BLaER1 treated with 17β-estradiol and CSF1 and Interleukin-3, amounts not matched to agents 10 nM and 100 nM (cell line): ENCODE results near the gene CDCP1.

Experiments used
- H3K27ac ChIP-seq, 11 experiments: shearing (Covaris generic); formaldehyde crosslinking; 2 replicates each; pipeline ENCODE4 v1.8.1; 2022
- H3K27me3 ChIP-seq, 11 experiments: shearing (Covaris generic); formaldehyde crosslinking; 2 replicates each; pipeline ENCODE4 v1.8.1; 2022
- H3K36me3 ChIP-seq, 11 experiments: shearing (Covaris generic); formaldehyde crosslinking; 2 replicates each; pipeline ENCODE4 v1.8.1; 2022
- H3K4me1 ChIP-seq, 10 experiments: shearing (Covaris generic); formaldehyde crosslinking; 2 replicates each; pipeline ENCODE4 v1.8.1; 2022
- H3K4me2 ChIP-seq, 11 experiments: shearing (Covaris generic); formaldehyde crosslinking; 2 replicates each; pipeline ENCODE4 v1.8.1; 2022
- H3K4me3 ChIP-seq, 10 experiments: shearing (Covaris generic); formaldehyde crosslinking; 2 replicates each; pipeline ENCODE4 v1.8.1; 2022
- H3K9ac ChIP-seq, 11 experiments: shearing (Covaris generic); formaldehyde crosslinking; 2 replicates each; pipeline ENCODE4 v1.8.1; 2022
- H3K9me3 ChIP-seq, 11 experiments: shearing (Covaris generic); formaldehyde crosslinking; replicated peaks in 1 of 11; 2 replicates each; pipeline ENCODE4 v1.8.1; 2022
- H4K20me1 ChIP-seq, 11 experiments: shearing (Covaris generic); formaldehyde crosslinking; 2 replicates each; pipeline ENCODE4 v1.8.1; 2022
- Cebpa-rat ChIP-seq, 11 experiments: shearing (Covaris generic); IDR thresholded peaks; 2 replicates each; pipeline ENCODE4 v1.8.1; 2022

The CDCP1 gene, protein sequence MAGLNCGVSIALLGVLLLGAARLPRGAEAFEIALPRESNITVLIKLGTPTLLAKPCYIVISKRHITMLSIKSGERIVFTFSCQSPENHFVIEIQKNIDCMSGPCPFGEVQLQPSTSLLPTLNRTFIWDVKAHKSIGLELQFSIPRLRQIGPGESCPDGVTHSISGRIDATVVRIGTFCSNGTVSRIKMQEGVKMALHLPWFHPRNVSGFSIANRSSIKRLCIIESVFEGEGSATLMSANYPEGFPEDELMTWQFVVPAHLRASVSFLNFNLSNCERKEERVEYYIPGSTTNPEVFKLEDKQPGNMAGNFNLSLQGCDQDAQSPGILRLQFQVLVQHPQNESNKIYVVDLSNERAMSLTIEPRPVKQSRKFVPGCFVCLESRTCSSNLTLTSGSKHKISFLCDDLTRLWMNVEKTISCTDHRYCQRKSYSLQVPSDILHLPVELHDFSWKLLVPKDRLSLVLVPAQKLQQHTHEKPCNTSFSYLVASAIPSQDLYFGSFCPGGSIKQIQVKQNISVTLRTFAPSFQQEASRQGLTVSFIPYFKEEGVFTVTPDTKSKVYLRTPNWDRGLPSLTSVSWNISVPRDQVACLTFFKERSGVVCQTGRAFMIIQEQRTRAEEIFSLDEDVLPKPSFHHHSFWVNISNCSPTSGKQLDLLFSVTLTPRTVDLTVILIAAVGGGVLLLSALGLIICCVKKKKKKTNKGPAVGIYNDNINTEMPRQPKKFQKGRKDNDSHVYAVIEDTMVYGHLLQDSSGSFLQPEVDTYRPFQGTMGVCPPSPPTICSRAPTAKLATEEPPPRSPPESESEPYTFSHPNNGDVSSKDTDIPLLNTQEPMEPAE

DNA sequence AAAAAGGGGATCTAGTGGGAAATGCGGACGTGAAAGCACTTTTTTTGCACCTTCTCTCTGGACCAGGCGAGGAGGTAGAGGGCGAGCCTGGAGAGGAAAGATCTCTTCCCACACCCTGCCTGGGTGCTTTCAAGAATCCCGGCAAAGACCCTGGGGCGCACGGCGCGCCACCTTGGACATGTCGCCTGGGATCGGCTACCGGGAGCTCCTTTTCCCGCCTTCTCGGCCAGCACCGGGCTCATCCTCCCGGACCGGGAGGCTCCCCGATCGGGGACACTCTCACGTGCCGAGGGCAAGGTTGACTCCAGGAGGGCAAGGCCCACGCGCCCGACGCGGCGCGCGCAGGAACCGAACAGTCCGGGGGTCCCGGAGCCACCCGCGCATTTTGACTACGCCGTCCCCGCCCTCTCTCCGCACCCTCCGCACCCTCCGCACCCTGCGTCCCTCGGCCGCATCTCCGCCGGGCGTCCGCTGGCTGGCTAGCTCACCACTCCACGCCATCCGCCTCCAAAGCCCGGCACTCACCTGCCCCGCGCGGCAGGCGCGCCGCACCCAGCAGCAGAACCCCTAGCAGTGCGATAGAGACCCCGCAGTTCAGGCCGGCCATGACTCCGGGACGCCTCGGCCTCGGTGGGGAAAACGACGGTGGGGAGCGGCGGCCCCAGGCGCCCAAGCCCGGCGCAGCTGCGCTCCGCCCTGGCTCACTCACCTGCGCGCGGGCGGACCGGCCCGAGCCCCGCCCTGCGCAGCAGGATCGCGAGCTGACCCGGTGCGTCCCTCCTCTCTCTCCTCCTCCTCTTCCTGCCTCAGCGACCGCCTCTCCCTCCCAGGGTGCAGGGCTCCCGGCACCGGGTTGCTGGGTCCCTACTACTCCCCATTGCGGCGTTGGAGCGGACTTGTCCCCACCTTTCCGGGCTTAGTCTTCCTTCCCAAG lies at the start of gene CDCP1:
CDCP1 (minus strand) TSS at position 698 of the 934 bp plus-strand sequence; CDS start at position 607, 91 bp downstream.
- H3K27me3 ChIP-seq = no peaks in the 10 kb centered on the region
- H3K4me2 ChIP-seq = no peak within 1 kb of the TSS
- H4K20me1 ChIP-seq = no peaks in the 10 kb centered on the region
- peaks cover 15 to 43% (median 35%) of the 10 kb centered on the region in 11 experiments for H3K9me3 ChIP-seq
- H3K9ac ChIP-seq = no peak within 1 kb of the TSS
- no peak for TF ChIP-seq Cebpa-rat (IDR thresholded peaks at IDR 0.05)
- H3K4me3 ChIP-seq = no peak within 1 kb of the TSS
- H3K27ac ChIP-seq = no peak within 1 kb of the TSS
- H3K4me1 ChIP-seq = peaks cover 0 to 13% (median 0%) of the 10 kb centered on the region in 10 experiments; a peak in 7 of 20 replicates
- H3K36me3 ChIP-seq = no peaks in the 10 kb centered on the region; a peak in 1 of 22 replicates

DNA sequence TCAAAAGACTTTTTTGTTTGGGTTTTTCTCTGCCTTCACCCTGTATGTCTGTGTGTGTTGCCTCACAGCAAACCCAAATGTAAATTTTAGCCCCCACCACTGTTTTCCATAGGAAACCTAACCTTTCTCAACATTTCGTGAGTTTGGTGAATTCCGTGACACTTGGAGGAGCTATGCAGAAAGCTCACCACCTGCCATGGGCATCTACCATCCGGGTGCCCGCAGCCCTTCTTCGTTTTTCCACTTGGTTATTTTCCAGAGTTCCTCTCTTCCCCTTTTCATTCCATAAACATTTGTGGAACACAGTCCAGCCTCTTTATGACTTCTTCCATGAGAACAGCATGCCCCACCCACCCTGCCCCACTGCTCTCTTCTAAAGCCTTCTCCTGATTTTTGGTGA lies 48.6 kb upstream of the CDCP1 start:
- Histone ChIP-seq H3K4me1 (peaks cover 0 to 13% (median 0%) of the 10 kb centered on the region in 10 experiments; a peak in 7 of 20 replicates), H3K4me3 (no peak overlapping the region), H3K27ac (no peak overlapping the region), H3K9me3 (no peaks in the 10 kb centered on the region), H3K9ac (no peak overlapping the region), H3K4me2 (no peak overlapping the region), H4K20me1 (no peaks in the 10 kb centered on the region), H3K36me3 (no peaks in the 10 kb centered on the region), H3K27me3 (no peaks in the 10 kb centered on the region)
- no peak for TF ChIP-seq Cebpa-rat (IDR thresholded peaks at IDR 0.05)

DNA sequence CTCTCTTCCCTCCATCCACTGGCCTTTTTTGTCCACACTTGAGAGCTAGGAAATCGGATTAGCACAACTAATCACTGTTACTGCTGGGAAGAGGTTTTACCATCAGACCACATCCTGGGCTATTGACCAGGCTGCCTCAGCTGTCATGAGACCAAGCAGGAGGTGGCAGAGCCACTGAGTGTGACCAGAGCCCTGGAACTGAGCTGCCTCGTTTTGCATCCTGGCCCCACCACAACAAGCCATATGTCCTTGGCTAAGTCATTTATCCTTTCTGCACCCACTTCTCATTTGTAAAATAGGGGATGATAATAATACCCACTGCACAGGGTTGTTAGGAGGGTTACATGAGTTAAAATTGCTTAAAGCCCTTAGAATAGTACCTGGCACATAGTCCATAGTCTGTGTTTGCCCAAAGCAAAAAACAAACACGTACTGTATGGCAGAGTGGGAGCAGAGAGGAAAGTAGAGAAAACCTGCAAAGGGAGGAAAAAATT lies 45.8 kb upstream of the CDCP1 start:
- H3K4me3 ChIP-seq = no peak overlapping the region
- TF ChIP-seq Cebpa-rat (IDR thresholded peaks at IDR 0.05) = no peak
- no peaks in the 10 kb centered on the region for H3K9me3 ChIP-seq
- no peaks in the 10 kb centered on the region for H4K20me1 ChIP-seq
- H3K27me3 ChIP-seq = no peaks in the 10 kb centered on the region
- no peak overlapping the region for H3K27ac ChIP-seq
- no peaks in the 10 kb centered on the region for H3K36me3 ChIP-seq
- peak overlapping the region in 3 of 11 experiments; percentile 5 to 52 (median 27); a peak in 5 of 22 replicates for H3K4me2 ChIP-seq
- no peak overlapping the region for H3K9ac ChIP-seq
- peaks cover 0 to 31% (median 0%) of the 10 kb centered on the region in 10 experiments; a peak in 9 of 20 replicates for H3K4me1 ChIP-seq

DNA sequence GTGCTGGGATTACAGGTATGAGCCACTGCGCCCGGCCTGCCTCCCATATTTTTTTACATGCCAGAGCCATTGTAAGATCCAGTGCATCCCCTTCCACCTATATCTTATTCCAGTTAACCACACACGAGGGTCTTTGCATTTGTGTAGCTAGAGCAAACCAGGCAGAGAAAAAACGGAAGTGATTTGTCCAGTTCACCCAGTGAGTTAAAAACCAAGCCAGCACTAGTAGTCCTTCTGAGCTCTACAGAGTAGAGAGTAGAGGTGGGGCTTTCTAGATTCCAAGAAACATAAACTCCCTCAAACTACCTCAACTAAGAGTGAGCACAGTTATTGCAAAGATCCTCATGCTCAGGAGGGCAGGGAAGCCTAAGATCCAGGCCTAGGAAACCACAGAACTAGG lies 45.2 kb upstream of the CDCP1 start:
- Histone ChIP-seq H3K9ac (no peak overlapping the region), H4K20me1 (no peaks in the 10 kb centered on the region), H3K4me2 (peak overlapping the region in 3 of 11 experiments; percentile 5 to 52 (median 27); a peak in 5 of 22 replicates), H3K4me1 (peaks cover 0 to 31% (median 0%) of the 10 kb centered on the region in 10 experiments; a peak in 9 of 20 replicates), H3K4me3 (no peak overlapping the region), H3K9me3 (no peaks in the 10 kb centered on the region), H3K36me3 (no peaks in the 10 kb centered on the region), H3K27me3 (no peaks in the 10 kb centered on the region), H3K27ac (no peak overlapping the region)
- no peak for TF ChIP-seq Cebpa-rat (IDR thresholded peaks at IDR 0.05)

DNA sequence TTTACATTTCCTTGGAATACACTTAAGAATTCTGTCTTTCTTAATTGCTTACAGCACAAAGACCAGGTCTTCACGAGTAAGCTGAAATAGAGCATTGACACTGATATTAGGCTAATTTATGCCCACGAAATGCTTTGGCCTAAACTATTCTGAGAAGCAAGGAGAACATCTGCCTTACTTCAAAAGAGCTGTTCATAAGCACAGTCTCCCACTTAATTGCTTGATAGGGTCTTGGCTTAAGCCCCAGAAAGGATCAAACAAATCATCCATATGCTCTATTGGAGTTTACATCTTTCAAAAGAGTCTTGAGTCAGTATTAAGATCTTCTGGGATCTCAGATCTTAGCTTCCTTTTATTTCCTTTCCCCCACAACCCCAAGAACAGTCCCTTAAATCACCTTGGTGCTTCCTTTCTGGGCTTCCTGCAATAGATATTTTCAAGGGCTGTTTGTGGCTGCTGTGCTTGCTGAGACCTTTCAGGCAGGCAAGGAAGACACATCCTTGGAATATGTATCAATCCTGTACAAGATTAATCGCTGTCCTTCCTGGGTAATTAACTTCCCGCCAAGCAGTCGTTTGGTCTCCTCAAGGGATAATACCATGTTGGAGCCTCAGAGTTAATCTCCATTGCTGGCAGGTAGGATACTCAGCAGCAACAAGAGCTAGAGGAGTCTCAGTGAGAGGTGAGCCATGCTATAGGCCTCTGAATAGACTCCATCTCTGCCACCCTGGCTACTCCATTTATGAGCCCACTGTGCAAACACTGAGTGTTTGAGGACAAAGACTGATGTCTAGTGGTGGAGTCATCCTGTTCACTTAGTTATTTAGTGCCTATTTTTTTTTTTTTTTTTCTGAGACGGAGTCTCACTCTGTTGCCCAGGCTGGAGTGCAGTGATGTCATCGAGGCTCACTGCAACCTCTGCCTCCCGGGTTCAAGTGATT lies 42.8 kb upstream of the CDCP1 start:
- H3K27ac ChIP-seq = no peak overlapping the region
- H3K27me3 ChIP-seq = no peaks in the 10 kb centered on the region
- no peak overlapping the region for H3K4me3 ChIP-seq
- no peak overlapping the region for H3K4me2 ChIP-seq
- no peak overlapping the region for H3K9ac ChIP-seq
- H3K9me3 ChIP-seq = no peaks in the 10 kb centered on the region
- H4K20me1 ChIP-seq = no peaks in the 10 kb centered on the region
- H3K36me3 ChIP-seq = no peaks in the 10 kb centered on the region
- no peak for TF ChIP-seq Cebpa-rat (IDR thresholded peaks at IDR 0.05)
- H3K4me1 ChIP-seq = peaks cover 0 to 31% (median 0%) of the 10 kb centered on the region in 10 experiments; a peak in 9 of 20 replicates

DNA sequence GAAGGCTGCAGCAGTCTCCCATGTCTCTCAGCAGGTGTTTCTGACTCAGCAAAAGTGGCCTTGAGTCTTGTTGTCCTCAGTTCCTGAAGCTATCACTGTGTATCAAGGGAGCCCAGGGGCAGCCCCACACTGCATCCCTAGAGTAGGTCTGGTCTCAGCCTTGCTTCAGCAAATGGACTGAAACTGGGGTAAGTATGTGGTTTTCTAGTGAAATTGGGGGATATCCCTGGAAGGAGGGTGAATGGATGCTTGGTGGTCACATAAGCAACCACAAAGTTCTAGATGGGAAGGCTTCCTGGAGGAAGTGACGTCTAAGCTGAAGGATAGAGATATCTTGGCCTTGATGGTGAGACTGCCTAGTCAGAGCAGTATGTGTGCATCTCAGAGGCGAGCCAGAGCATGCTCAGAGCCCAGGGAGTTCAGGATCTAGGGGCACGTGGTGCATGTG lies 41.5 kb upstream of the CDCP1 start:
- Histone ChIP-seq H3K36me3 (no peaks in the 10 kb centered on the region), H3K4me1 (peaks cover 0 to 40% (median 9%) of the 10 kb centered on the region in 10 experiments; a peak in 18 of 20 replicates), H4K20me1 (no peaks in the 10 kb centered on the region), H3K4me2 (peak overlapping the region in 3 of 11 experiments; percentile 16 to 61 (median 53); a peak in 6 of 22 replicates), H3K27ac (no peak overlapping the region), H3K9me3 (no peaks in the 10 kb centered on the region), H3K27me3 (no peaks in the 10 kb centered on the region), H3K4me3 (no peak overlapping the region), H3K9ac (no peak overlapping the region)
- TF ChIP-seq Cebpa-rat (IDR thresholded peaks at IDR 0.05) = no peak

DNA sequence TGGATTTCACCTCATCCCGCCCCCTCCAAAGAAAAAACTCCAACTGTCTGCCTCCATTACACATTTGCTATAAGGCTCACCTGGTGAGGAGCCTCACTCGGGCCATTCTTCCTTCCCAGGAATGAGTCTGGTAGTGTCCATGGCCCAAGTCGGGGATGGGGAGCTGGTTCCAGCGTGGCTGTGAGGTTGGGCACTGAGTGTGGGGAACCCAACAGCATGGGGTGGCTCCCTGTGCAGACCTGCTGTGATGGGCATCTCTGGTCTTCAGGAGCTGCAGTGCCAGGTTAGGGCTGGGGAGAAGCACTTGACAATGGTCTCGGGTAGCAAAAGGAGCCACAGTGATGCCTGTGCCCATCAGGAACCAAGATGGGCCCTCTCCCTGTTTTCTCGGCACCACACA lies 40.7 kb upstream of the CDCP1 start:
- Histone ChIP-seq H3K27me3 (no peaks in the 10 kb centered on the region), H3K27ac (no peak overlapping the region), H3K4me3 (no peak overlapping the region), H4K20me1 (no peaks in the 10 kb centered on the region), H3K4me2 (0 out of 22 replicates have a peak overlapping the region, but pooled peaks of 1 of the 11 experiments have one; percentile 3), H3K36me3 (no peaks in the 10 kb centered on the region), H3K4me1 (peaks cover 0 to 37% (median 11%) of the 10 kb centered on the region in 10 experiments; a peak in 18 of 20 replicates), H3K9me3 (no peaks in the 10 kb centered on the region), H3K9ac (no peak overlapping the region)
- TF ChIP-seq Cebpa-rat (IDR thresholded peaks at IDR 0.05) = no peak
